C4-2B (cell line): ENCODE results near the gene RNASEH1.

Source experiments
- CTCF ChIP-seq: fragments of 450-650 bp; conservative IDR thresholded peaks from 2 replicates; pipeline ENCODE4 v1.5.1; 2017; ENCODE audit warnings: mild to moderate bottlenecking
- ZFX ChIP-seq: fragments of 450-650 bp; IDR thresholded peaks from 2 replicates; pipeline ENCODE4 v1.6.1; 2017

GRCh38 chr2:3542107-3542506, 16.0 kb downstream of the RNASEH1 start:
- TF ChIP-seq CTCF (no peak), ZFX (no peak)
